Measurements from ENCODE around the gene POPDC2. TPM values are rescaled to one million over a fixed set of nuclear protein-coding genes. Genes with fewer than 3 reads are reported as not detected.

POPDC2 gene
- total and polyA plus RNA-seq, 2 experiments from 2014 or later = 1.2 to 2.7 TPM

DNA sequence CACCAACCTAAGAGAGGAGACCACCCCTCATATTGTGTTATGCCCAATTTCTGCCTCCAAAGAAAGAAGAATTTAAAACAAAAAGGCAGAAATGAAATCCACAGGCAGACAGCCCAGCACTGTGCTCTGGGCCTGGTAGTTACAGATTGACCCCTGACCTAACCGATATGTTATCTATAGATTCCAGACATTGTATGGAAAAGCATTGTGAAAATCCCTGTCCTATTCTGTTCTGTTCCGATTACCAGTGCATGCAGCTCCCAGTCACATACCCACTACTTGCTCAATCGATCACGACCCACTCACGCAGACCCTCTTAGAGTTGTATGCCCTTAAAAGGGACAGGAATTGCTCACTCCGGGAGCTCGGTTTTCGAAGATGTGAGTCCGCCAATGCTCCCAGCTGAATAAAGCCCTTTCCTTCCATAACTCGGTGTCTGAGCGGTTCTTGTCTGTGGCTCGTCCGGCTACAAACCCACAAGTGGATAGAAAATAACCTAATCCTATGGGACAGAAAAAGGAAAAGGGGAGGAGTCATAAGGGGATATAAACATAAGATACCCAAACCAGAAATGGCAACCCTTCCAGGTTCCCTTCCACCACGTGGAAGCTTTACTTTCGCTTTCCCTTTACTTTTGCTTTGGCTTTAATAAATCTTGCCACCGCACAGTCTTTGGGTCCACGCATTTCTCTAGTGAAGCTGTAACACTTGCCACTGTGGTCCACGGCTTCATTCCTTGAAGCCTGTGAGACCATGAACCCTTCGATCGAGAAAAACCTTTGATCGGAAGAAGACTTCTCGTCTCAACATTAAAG lies 40.7 kb upstream of the POPDC2 start:
- Histone ChIP-seq H3K27me3 (no peaks in the 10 kb centered on the region), H3K27ac (no peak overlapping the region), H4K20me1 (ENCODE audit: insufficient read depth, poor library complexity, severe bottlenecking) (no peaks in the 10 kb centered on the region), H2AFZ (no peak overlapping the region), H3K4me3 (no peak overlapping the region), H3K36me3 (replicated peaks; ENCODE audit: insufficient read depth, low read depth) (no peaks in the 10 kb centered on the region), H3K79me2 (no peaks in the 10 kb centered on the region), H3K9me2 (replicated peaks; ENCODE audit: insufficient read depth) (no peaks in the 10 kb centered on the region), H3K9me3 (ENCODE audit: low read depth) (no peaks in the 10 kb centered on the region), H3K4me2 (no peak overlapping the region), H3K4me1 (ENCODE audit: insufficient read depth) (no peaks in the 10 kb centered on the region)
- WGBS (ENCODE audit: low lambda C conversion rate, missing lambda C conversion rate) = 93% methylated on average over 22 of the region's 22 CpGs
- TF ChIP-seq, protein P1, sequence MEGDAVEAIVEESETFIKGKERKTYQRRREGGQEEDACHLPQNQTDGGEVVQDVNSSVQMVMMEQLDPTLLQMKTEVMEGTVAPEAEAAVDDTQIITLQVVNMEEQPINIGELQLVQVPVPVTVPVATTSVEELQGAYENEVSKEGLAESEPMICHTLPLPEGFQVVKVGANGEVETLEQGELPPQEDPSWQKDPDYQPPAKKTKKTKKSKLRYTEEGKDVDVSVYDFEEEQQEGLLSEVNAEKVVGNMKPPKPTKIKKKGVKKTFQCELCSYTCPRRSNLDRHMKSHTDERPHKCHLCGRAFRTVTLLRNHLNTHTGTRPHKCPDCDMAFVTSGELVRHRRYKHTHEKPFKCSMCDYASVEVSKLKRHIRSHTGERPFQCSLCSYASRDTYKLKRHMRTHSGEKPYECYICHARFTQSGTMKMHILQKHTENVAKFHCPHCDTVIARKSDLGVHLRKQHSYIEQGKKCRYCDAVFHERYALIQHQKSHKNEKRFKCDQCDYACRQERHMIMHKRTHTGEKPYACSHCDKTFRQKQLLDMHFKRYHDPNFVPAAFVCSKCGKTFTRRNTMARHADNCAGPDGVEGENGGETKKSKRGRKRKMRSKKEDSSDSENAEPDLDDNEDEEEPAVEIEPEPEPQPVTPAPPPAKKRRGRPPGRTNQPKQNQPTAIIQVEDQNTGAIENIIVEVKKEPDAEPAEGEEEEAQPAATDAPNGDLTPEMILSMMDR (IDR thresholded peaks at IDR 0.05; ENCODE audit: poor library complexity) = no peak
- TF ChIP-seq EZH2 (IDR thresholded peaks at IDR 0.05; ENCODE audit: borderline replicate concordance) (no peak), EZH2phosphoT487 (IDR thresholded peaks at IDR 0.05; ENCODE audit: low read depth, severe bottlenecking, unreplicated experiment) (no peak)
- DNase-seq (ENCODE audit: low spot score) = no peak

DNA sequence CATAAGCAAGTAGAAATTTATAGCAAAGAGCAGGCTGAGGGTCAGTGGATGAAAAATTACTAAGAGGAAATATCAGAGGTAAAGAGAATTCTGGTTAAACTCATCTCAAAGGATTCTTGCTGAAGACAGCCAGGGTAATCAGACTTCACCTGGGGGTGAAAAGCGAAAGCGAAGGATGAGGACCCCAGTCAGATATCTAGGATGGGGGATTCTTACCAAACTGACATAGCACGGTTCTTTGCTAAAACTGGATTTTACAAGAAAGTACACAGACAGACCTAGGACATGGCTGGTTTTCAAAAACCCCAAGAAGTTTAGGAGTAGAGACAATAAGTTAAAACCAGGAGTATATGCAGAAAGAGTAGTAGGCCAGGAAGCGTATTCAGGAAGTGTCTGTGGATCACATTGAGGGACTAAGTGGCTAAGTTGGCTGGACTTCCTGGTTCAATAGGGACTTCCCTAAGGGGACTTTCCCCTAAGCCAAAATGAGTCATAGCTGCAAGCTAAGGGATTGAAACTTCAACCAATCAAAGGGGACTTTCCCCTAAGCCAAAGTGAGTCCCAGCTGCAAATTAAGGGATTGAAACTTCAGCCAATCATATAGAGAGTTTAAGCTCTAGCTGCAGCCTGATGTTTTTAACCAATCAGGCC lies 40.0 kb upstream of the POPDC2 start:
- peak; percentile 25 for DNase-seq (ENCODE audit: low spot score)

DNA sequence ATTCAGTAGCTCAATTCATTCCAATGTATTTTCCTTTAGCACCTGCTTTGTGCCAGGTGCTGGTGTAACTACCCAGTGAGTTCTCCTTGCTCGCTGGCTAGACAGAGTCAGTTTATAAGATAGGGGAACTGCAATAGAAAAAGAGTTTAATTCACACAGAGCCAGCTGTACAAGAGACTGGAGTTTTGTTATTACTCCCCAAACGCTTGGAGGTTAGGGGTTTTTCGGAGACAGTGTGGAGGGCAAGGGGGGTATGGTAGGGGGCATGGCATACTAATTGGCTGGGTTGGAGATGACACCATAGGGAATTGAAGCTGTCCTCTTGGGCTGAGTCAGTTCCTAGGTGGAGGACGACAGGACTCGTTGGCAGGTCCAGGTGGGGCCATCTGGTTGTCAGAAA lies 37.0 kb upstream of the POPDC2 start:
- H3K27me3 ChIP-seq = no peaks in the 10 kb centered on the region
- H3K27ac ChIP-seq = no peak overlapping the region
- TF ChIP-seq EZH2phosphoT487 (IDR thresholded peaks at IDR 0.05; ENCODE audit: low read depth, severe bottlenecking, unreplicated experiment) (no peak), EZH2 (IDR thresholded peaks at IDR 0.05; ENCODE audit: borderline replicate concordance) (no peak)
- TF ChIP-seq, protein P1 (IDR thresholded peaks at IDR 0.05; ENCODE audit: poor library complexity) = no peak
- H3K4me3 ChIP-seq = no peak overlapping the region
- no peaks in the 10 kb centered on the region for H3K4me1 ChIP-seq (ENCODE audit: insufficient read depth)
- H3K36me3 ChIP-seq (replicated peaks; ENCODE audit: insufficient read depth, low read depth) = no peaks in the 10 kb centered on the region
- no peaks in the 10 kb centered on the region for H4K20me1 ChIP-seq (ENCODE audit: insufficient read depth, poor library complexity, severe bottlenecking)
- H3K9me2 ChIP-seq (replicated peaks; ENCODE audit: insufficient read depth) = no peaks in the 10 kb centered on the region
- H3K79me2 ChIP-seq = no peaks in the 10 kb centered on the region
- H3K4me2 ChIP-seq = no peak overlapping the region
- 88% methylated on average over 5 of the region's 5 CpGs for WGBS (ENCODE audit: low lambda C conversion rate, missing lambda C conversion rate)
- no peak overlapping the region for H2AFZ ChIP-seq
- DNase-seq (ENCODE audit: low spot score) = no peak
- H3K9me3 ChIP-seq (ENCODE audit: low read depth) = no peaks in the 10 kb centered on the region

More for the DNA sequence above, 40.0 kb upstream of the POPDC2 start:
- no peaks in the 10 kb centered on the region for H3K36me3 ChIP-seq (replicated peaks; ENCODE audit: insufficient read depth, low read depth)
- 97% methylated on average over 4 of the region's 4 CpGs for WGBS (ENCODE audit: low lambda C conversion rate, missing lambda C conversion rate)
- no peak for TF ChIP-seq EZH2phosphoT487 (IDR thresholded peaks at IDR 0.05; ENCODE audit: low read depth, severe bottlenecking, unreplicated experiment)
- TF ChIP-seq, protein P1 (IDR thresholded peaks at IDR 0.05; ENCODE audit: poor library complexity) = no peak
- H3K4me2 ChIP-seq = no peak overlapping the region
- no peaks in the 10 kb centered on the region for H4K20me1 ChIP-seq (ENCODE audit: insufficient read depth, poor library complexity, severe bottlenecking)
- peak overlapping the region; percentile 38 for H2AFZ ChIP-seq
- no peaks in the 10 kb centered on the region for H3K9me2 ChIP-seq (replicated peaks; ENCODE audit: insufficient read depth)
- no peaks in the 10 kb centered on the region for H3K9me3 ChIP-seq (ENCODE audit: low read depth)
- no peaks in the 10 kb centered on the region for H3K27me3 ChIP-seq
- no peak overlapping the region for H3K4me3 ChIP-seq
- no peak overlapping the region for H3K27ac ChIP-seq
- H3K79me2 ChIP-seq = no peaks in the 10 kb centered on the region
- no peaks in the 10 kb centered on the region for H3K4me1 ChIP-seq (ENCODE audit: insufficient read depth)

Data from hepatocyte (in vitro differentiated cells).